Measurements from ENCODE around the gene IL9. TPM values are rescaled to one million over a fixed set of nuclear protein-coding genes. Genes with fewer than 3 reads are reported as not detected.

Gene IL9
- total RNA-seq, 2 donors from 2014 or later, result not detected

DNA sequence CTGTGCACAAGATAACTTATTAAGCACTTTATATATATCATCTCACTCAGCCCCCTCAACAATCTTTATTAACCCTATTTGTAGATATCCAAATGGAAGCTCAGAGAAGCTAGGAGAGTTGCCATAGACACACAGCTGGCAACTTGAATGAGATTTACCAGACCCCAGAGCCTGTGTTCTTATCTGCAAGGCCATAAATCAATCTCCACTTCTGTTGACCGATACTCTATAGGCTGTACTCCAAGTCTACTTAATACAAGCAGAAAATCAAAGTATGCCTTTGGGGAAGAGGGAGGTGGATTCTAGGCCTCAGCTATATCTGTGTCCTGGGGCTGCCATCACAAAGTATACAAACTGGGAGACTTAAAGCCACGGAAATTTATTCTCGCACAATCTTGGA lies 6.0 kb upstream of the IL9 start:
- H3K9me3 ChIP-seq, result no peaks in the 10 kb centered on the region
- no peaks in the 10 kb centered on the region for H3K4me1 ChIP-seq (ENCODE audit: control insufficient read depth in 1 of 2, low read depth in 2 of 2)
- TF ChIP-seq, protein P1, sequence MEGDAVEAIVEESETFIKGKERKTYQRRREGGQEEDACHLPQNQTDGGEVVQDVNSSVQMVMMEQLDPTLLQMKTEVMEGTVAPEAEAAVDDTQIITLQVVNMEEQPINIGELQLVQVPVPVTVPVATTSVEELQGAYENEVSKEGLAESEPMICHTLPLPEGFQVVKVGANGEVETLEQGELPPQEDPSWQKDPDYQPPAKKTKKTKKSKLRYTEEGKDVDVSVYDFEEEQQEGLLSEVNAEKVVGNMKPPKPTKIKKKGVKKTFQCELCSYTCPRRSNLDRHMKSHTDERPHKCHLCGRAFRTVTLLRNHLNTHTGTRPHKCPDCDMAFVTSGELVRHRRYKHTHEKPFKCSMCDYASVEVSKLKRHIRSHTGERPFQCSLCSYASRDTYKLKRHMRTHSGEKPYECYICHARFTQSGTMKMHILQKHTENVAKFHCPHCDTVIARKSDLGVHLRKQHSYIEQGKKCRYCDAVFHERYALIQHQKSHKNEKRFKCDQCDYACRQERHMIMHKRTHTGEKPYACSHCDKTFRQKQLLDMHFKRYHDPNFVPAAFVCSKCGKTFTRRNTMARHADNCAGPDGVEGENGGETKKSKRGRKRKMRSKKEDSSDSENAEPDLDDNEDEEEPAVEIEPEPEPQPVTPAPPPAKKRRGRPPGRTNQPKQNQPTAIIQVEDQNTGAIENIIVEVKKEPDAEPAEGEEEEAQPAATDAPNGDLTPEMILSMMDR (IDR thresholded peaks at IDR 0.05), result no peak
- no peaks in the 10 kb centered on the region for H3K27me3 ChIP-seq (replicated peaks; ENCODE audit: insufficient read depth)
- no peak overlapping the region for H3K27ac ChIP-seq
- no peak overlapping the region for H3K4me3 ChIP-seq
- ATAC-seq (ENCODE audit: insufficient number of reproducible peaks, low FRiP score, low read depth), result no peak
- DNase-seq (ENCODE audit: low spot score), result no peak
- no peaks in the 10 kb centered on the region for H3K36me3 ChIP-seq

DNA sequence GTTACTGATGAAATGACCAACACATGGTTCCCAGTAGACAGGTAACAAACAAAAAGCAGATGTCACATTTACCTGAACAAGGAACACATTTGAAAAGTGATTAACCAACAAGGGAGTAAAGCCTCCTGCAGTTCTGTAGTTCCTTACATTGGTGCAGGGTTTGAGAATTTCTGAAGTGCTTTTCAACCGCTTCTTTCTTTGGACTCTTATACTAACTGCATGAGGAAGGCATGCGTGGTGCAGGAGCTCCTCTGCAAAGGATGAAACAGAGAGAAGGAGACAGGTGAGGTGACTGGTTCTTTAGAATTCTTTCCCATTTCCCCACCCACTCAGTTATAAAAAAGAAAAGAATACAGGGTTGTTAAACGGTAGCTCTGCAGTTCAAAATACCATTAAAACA lies 4.6 kb upstream of the IL9 start:
- TF ChIP-seq, protein P1 (IDR thresholded peaks at IDR 0.05), result no peak
- Histone ChIP-seq H3K9me3 (no peaks in the 10 kb centered on the region), H3K27ac (no peak overlapping the region), H3K4me1 (ENCODE audit: control insufficient read depth in 1 of 2, low read depth in 2 of 2) (no peaks in the 10 kb centered on the region), H3K36me3 (no peaks in the 10 kb centered on the region), H3K27me3 (replicated peaks; ENCODE audit: insufficient read depth) (no peaks in the 10 kb centered on the region), H3K4me3 (no peak overlapping the region)
- ATAC-seq (ENCODE audit: insufficient number of reproducible peaks, low FRiP score, low read depth) (no peak), DNase-seq (ENCODE audit: low spot score) (no peak)

DNA sequence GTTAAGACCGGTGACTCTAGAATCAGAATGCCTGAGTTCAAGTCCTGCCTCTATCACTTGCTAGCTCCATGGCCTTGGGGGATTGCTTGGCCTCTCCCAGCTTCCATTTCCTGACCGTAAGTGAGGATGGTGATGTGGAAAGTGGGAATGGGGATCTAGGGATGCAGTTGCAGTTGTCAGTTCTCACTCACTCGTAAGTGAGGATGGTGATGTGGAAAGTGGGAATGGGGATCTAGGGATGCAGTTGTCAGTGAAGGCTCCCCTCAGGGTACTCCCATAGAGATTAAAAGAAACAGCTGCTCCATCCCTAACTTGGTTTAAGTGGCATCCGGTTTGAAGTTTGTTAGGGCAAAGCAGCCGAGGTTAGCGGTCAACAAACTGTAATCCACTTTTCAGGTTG lies 3.0 kb upstream of the IL9 start:
- DNase-seq (ENCODE audit: low spot score) (no peak), ATAC-seq (ENCODE audit: insufficient number of reproducible peaks, low FRiP score, low read depth) (no peak)
- Histone ChIP-seq H3K4me1 (ENCODE audit: control insufficient read depth in 1 of 2, low read depth in 2 of 2) (no peaks in the 10 kb centered on the region), H3K4me3 (no peak overlapping the region), H3K27ac (no peak overlapping the region), H3K36me3 (no peaks in the 10 kb centered on the region), H3K27me3 (replicated peaks; ENCODE audit: insufficient read depth) (no peaks in the 10 kb centered on the region), H3K9me3 (no peaks in the 10 kb centered on the region)
- TF ChIP-seq, protein P1 (IDR thresholded peaks at IDR 0.05), result no peak

DNA sequence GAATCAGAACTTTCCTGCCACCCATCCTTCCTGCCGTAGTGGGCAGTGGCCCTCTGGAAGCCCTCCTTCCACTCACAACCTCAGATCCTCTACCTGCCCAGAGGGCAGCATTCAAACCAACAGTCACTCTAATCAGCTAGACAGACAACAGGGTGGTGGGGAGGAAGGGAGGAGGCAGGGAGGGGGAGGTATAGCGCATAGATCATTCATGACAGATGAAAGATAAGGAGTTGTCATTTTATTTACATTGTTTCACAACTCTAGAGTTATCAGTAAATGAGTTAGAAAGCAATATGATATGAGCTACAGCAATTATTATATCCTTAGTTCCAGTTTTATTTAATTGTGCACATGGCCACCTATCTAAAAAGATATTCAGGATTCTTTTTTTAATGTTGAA lies 852 bp downstream of the IL9 start:
- Histone ChIP-seq H3K4me3 (no peak overlapping the region), H3K36me3 (no peaks in the 10 kb centered on the region), H3K4me1 (ENCODE audit: control insufficient read depth in 1 of 2, low read depth in 2 of 2) (no peaks in the 10 kb centered on the region), H3K27me3 (replicated peaks; ENCODE audit: insufficient read depth) (no peaks in the 10 kb centered on the region), H3K27ac (no peak overlapping the region), H3K9me3 (no peaks in the 10 kb centered on the region)
- TF ChIP-seq, protein P1 (IDR thresholded peaks at IDR 0.05), result no peak
- DNase-seq (ENCODE audit: low spot score) (no peak), ATAC-seq (ENCODE audit: insufficient number of reproducible peaks, low FRiP score, low read depth) (no peak)

DNA sequence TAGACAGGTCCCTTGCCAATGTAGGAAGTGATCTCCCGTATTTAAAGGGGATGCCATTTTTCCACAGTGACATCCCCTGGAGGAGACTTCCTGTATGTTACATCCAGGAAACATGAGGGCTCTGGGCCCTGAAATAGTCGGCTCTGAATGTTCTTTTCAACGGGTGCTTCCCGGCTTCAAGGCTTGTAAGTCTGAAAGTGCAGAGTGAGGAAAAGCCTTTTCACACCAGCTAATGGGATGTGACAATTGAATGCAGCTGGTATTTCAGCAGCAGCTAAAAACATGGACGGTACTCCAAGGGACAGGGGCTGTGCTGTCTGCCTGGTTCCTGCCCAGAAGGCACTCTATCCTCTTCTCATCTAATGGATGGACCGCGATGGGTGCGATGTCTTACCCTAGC lies 1.4 kb downstream of the IL9 start:
- DNase-seq (ENCODE audit: low spot score) (no peak), ATAC-seq (ENCODE audit: insufficient number of reproducible peaks, low FRiP score, low read depth) (no peak)
- H3K9me3 ChIP-seq, result no peaks in the 10 kb centered on the region
- TF ChIP-seq, protein P1 (IDR thresholded peaks at IDR 0.05), result no peak
- H3K4me1 ChIP-seq (ENCODE audit: control insufficient read depth in 1 of 2, low read depth in 2 of 2), result no peaks in the 10 kb centered on the region
- no peak overlapping the region for H3K27ac ChIP-seq
- no peaks in the 10 kb centered on the region for H3K36me3 ChIP-seq
- H3K27me3 ChIP-seq (replicated peaks; ENCODE audit: insufficient read depth), result no peaks in the 10 kb centered on the region
- no peak overlapping the region for H3K4me3 ChIP-seq

Data from thoracic aorta (tissue), 2 donors.